Measurements from ENCODE around the gene ISY1.

DNA sequence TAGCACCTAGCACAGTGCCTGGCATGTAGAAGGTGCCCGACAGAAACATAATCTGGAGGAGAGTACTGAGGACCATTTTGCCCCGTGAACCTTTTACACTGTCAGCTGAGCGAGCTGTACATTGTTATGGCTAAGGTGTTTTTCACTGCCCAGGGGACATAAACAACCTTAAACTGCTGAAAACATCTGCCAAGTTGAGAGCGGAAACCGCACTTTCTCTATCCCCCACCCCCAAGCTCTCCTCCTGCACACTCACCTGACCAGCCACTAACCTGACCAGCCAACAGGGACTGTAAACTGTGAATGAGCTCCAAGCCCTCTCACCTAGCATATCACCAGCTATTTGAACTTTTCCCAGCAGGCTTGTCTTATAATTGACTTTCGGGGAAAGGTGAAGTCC, 56.8 kb downstream of the ISY1 start:
- TF ChIP-seq EP300 (IDR thresholded peaks at IDR 0.05; ENCODE audit: borderline replicate concordance) (no peak), CREB1 (IDR thresholded peaks at IDR 0.05; ENCODE audit: low read depth) (no peak), YY1 (IDR thresholded peaks at IDR 0.05; ENCODE audit: low read depth) (no peak), NFIC (IDR thresholded peaks at IDR 0.05) (no peak), REST (IDR thresholded peaks at IDR 0.05; ENCODE audit: low read depth) (no peak), EGR1 (IDR thresholded peaks at IDR 0.05) (no peak), MAX (IDR thresholded peaks at IDR 0.05) (no peak), TEAD4 (IDR thresholded peaks at IDR 0.05) (no peak), CEBPB (IDR thresholded peaks at IDR 0.05) (no peak), FOXM1 (IDR thresholded peaks at IDR 0.05; ENCODE audit: borderline replicate concordance, low read depth) (no peak), TCF12 (IDR thresholded peaks at IDR 0.05; ENCODE audit: low read depth) (no peak), RAD21 (IDR thresholded peaks at IDR 0.05; ENCODE audit: low read depth) (no peak)
